Endodermal cell (in vitro differentiated cells): ENCODE measurements around the gene KIAA0825. TPM values are rescaled to one million over a fixed set of nuclear protein-coding genes. Genes with fewer than 3 reads are reported as not detected.
A peak's percentile ranks its signal among the peaks of the same experiment; 100 is the strongest.
"Not testable (repeated sequence)": the region's sequence is repeated elsewhere in the genome, so short reads cannot be mapped to it uniquely, and the experiment has no call there.

ENCODE experiments used
- DNase-seq: peaks from one replicate; pipeline ENCODE4 v3.0.0-alpha.2; 2017
- H3K27ac ChIP-seq: 2 replicates; pipeline ENCODE4 v1.5.1; 2013; ENCODE audit warnings: mild to moderate bottlenecking, low read depth, low read length, moderate library complexity
- H3K27me3 ChIP-seq: 2 replicates; pipeline ENCODE4 v1.6.1; 2013; ENCODE audit warnings: mild to moderate bottlenecking, low read length, moderate library complexity; ENCODE audit not compliant: insufficient read depth, control insufficient read depth, poor library complexity, severe bottlenecking
- H3K36me3 ChIP-seq: 2 replicates; pipeline ENCODE4 v1.7.0; 2013; ENCODE audit warnings: mild to moderate bottlenecking, low read length, moderate library complexity; ENCODE audit not compliant: control insufficient read depth, insufficient read depth
- H3K4me1 ChIP-seq: one replicate; pipeline ENCODE4 v1.7.0; 2013; ENCODE audit warnings: low read length; ENCODE audit not compliant: control insufficient read depth, insufficient read depth
- H3K4me3 ChIP-seq: 2 replicates; pipeline ENCODE4 v1.5.1; 2013; ENCODE audit warnings: mild to moderate bottlenecking, low read length, moderate library complexity
- H3K9ac ChIP-seq: 2 replicates; pipeline ENCODE4 v1.6.1; 2013; ENCODE audit warnings: mild to moderate bottlenecking, low read length, moderate library complexity; ENCODE audit not compliant: poor library complexity, severe bottlenecking; ENCODE audit errors: extremely low read depth
- H3K9me3 ChIP-seq: 2 replicates; pipeline ENCODE4 v1.6.1; 2013; ENCODE audit warnings: mild to moderate bottlenecking, low read length, moderate library complexity; ENCODE audit not compliant: control insufficient read depth
- H3K27ac Mint-ChIP-seq: 2 replicates; pipeline ENCODE4 v1.8.0; 2020; ENCODE audit warnings: mixed read lengths
- H3K27me3 Mint-ChIP-seq: 2 replicates; pipeline ENCODE4 v1.8.0; 2021; ENCODE audit warnings: mild to moderate bottlenecking, mixed read lengths; ENCODE audit not compliant: insufficient read depth
- H3K36me3 Mint-ChIP-seq: 2 replicates; pipeline ENCODE4 v1.8.0; 2020; ENCODE audit warnings: low read depth, mixed read lengths
- H3K4me1 Mint-ChIP-seq: 2 replicates; pipeline ENCODE4 v1.8.0; 2020; ENCODE audit warnings: mixed read lengths
- H3K4me3 Mint-ChIP-seq: 2 replicates; pipeline ENCODE4 v1.8.0; 2020; ENCODE audit warnings: mild to moderate bottlenecking, moderate library complexity, mixed read lengths
- H3K9me3 Mint-ChIP-seq: 2 replicates; pipeline ENCODE4 v1.8.0; 2020; ENCODE audit warnings: mild to moderate bottlenecking, mixed read lengths
- CTCF ChIP-seq: fragments of 200-600 bp; sonication (generic); conservative IDR thresholded peaks from 2 replicates; pipeline ENCODE4 v1.5.0; 2021; ENCODE audit warnings: antibody characterized with exemption, mild to moderate bottlenecking
- WGBS, 2 experiments: methylation state at CpG; one replicate each; pipeline versions ENCODE4 v1.1.5 to v1.1.7; 2013; ENCODE audit warnings: missing lambda C conversion rate in 2 of 2, mixed read lengths in 1 of 2; ENCODE audit not compliant: insufficient coverage in 1 of 2, insufficient read length in 1 of 2; 5-methylcytosine and 5-hydroxymethylcytosine counted together
- total RNA-seq, 2 donors: library from RNA; stranded (reverse); fragmentation: NEBNext Ultra II Directional in 1 of 2; extraction: Animal tissue kit (Norgen Biotek cat#: 25700) in 1 of 2; gene quantifications; 2 replicates in 1 of 2; 3 replicates in 1 of 2; pipeline ENCODE4 v1.2.1, GENCODE V29; 2021

KIAA0825 gene
- total RNA-seq, 2 donors from 2014 or later = 2.6 to 3.1 TPM

GRCh38 chr5:94355811-94356210 is 262.6 kb downstream of the KIAA0825 start:
- Histone ChIP-seq H3K36me3 (peaks cover 40% of the 10 kb centered on the region), H3K4me1 (peaks cover 10% of the 10 kb centered on the region), H3K9me3 (peaks cover 31% of the 10 kb centered on the region), H3K9ac (no peak overlapping the region), H3K27ac (no peak overlapping the region), H3K27me3 (no peaks in the 10 kb centered on the region), H3K4me3 (no peak overlapping the region)
- peaks cover 45% of the 10 kb centered on the region for H3K36me3 Mint-ChIP-seq
- H3K27me3 Mint-ChIP-seq = no peaks in the 10 kb centered on the region
- peaks cover 35% of the 10 kb centered on the region for H3K4me1 Mint-ChIP-seq
- H3K4me3 Mint-ChIP-seq = no peak overlapping the region
- TF ChIP-seq CTCF = no peak
- H3K27ac Mint-ChIP-seq = no peak overlapping the region
- H3K9me3 Mint-ChIP-seq = peaks cover 25% of the 10 kb centered on the region
- no peak for DNase-seq

GRCh38 chr5:94354837-94355485 is 263.4 kb downstream of the KIAA0825 start:
- Histone ChIP-seq H3K9me3 (peaks cover 31% of the 10 kb centered on the region), H3K36me3 (peaks cover 40% of the 10 kb centered on the region)
- not testable (repeated sequence) for H3K27ac ChIP-seq, H3K27me3 ChIP-seq, H3K4me1 ChIP-seq, DNase-seq, H3K4me3 ChIP-seq, H3K9ac ChIP-seq, H3K4me3 Mint-ChIP-seq, H3K27me3 Mint-ChIP-seq
- peaks cover 26% of the 10 kb centered on the region for H3K4me1 Mint-ChIP-seq
- peak overlapping the region; percentile 82 for H3K27ac Mint-ChIP-seq
- WGBS, 2 experiments = 16 to 33% methylated on average over 3 to 5 of the region's 5 CpGs
- H3K36me3 Mint-ChIP-seq = peaks cover 54% of the 10 kb centered on the region
- H3K9me3 Mint-ChIP-seq = peaks cover 33% of the 10 kb centered on the region

- Histone ChIP-seq H3K36me3 (peaks cover 40% of the 10 kb centered on the region), H3K4me1 (peaks cover 5% of the 10 kb centered on the region), H3K27me3 (no peaks in the 10 kb centered on the region), H3K27ac (no peak overlapping the region), H3K9ac (no peak overlapping the region), H3K4me3 (no peak overlapping the region), H3K9me3 (peaks cover 43% of the 10 kb centered on the region)
- Mint-ChIP-seq H3K27me3 (no peaks in the 10 kb centered on the region), H3K9me3 (peaks cover 47% of the 10 kb centered on the region), H3K4me3 (no peak overlapping the region), H3K4me1 (peaks cover 26% of the 10 kb centered on the region), H3K27ac (no peak overlapping the region), H3K36me3 (peaks cover 66% of the 10 kb centered on the region)
- no peak for DNase-seq
- no peak for TF ChIP-seq CTCF
- WGBS, 2 experiments = 89 to 100% methylated on average over 1 to 4 of the region's 4 CpGs
Measured at GRCh38 chr5:94353605-94354004, 264.8 kb downstream of the KIAA0825 start.

GRCh38 chr5:94347130-94347529 is 271.3 kb downstream of the KIAA0825 start:
- H3K4me3 ChIP-seq = peak overlapping the region; percentile 56
- H3K9ac ChIP-seq = no peak overlapping the region
- H3K36me3 ChIP-seq = peaks cover 31% of the 10 kb centered on the region
- H3K27ac ChIP-seq = no peak overlapping the region
- Mint-ChIP-seq H3K4me3 (no peak overlapping the region), H3K9me3 (peaks cover 87% of the 10 kb centered on the region), H3K27ac (no peak overlapping the region), H3K36me3 (peaks cover 92% of the 10 kb centered on the region), H3K27me3 (no peaks in the 10 kb centered on the region), H3K4me1 (peaks cover 2% of the 10 kb centered on the region)
- H3K9me3 ChIP-seq = peaks cover 85% of the 10 kb centered on the region
- DNase-seq = no peak
- 93 to 100% methylated on average over 3 to 8 of the region's 8 CpGs for WGBS, 2 experiments
- no peak for TF ChIP-seq CTCF
- no peaks in the 10 kb centered on the region for H3K4me1 ChIP-seq
- no peaks in the 10 kb centered on the region for H3K27me3 ChIP-seq
